Activated naive CD8-positive, alpha-beta T cell treated with anti-CD3 and anti-CD28 coated beads, Interleukin-2, amount 10 ng/mL, durations not matched to agents 7 days and 5 days (primary cell): ENCODE measurements around the gene BMERB1. TPM values are rescaled to one million over a fixed set of nuclear protein-coding genes. Genes with fewer than 3 reads are reported as not detected.

Experiments
- total RNA-seq, 2 experiments: library from RNA; stranded (reverse); gene quantifications; one replicate each; pipeline ENCODE4 v1.2.3, GENCODE V29; 2021

BMERB1 gene
- total RNA-seq, 2 experiments from 2014 or later = 3.7 to 4.1 TPM

Other genes starting within 250 kb of the BMERB1 start
- gene NPIPA5, start 56.3 kb upstream of the BMERB1 start, total RNA-seq = 10 to 100 TPM; 25.5 TPM
- not detected for gene MPV17L, start 38.8 kb upstream of the BMERB1 start, total RNA-seq
- gene MARF1, start 208.6 kb downstream of the BMERB1 start, total RNA-seq = 100 to 1,000 TPM; 111 to 114 TPM
- 100 to 1,000 TPM; 139 to 141 TPM for gene NDE1, start 215.7 kb downstream of the BMERB1 start, total RNA-seq